Smooth muscle cell (in vitro differentiated cells): ENCODE measurements around the gene SNRPF. TPM values are rescaled to one million over a fixed set of nuclear protein-coding genes. Genes with fewer than 3 reads are reported as not detected.

Experiments
- DNase-seq: peaks from one replicate; lab custom pipeline; 2025; ENCODE audit not compliant: unreplicated experiment; lab: John Stamatoyannopoulos, UW
- H2AFZ ChIP-seq: fragments of 200-600 bp; sonication (generic); 2 replicates; pipeline ENCODE4 v1.6.0; 2016; ENCODE audit warnings: antibody characterized with exemption, low read depth, mild to moderate bottlenecking
- H3F3A ChIP-seq: fragments of 200-600 bp; sonication (generic); 2 replicates; pipeline ENCODE4 v1.6.0; 2017; ENCODE audit warnings: antibody characterized with exemption, low read depth
- H3K27ac ChIP-seq: fragments of 200-600 bp; sonication (generic); 2 replicates; pipeline ENCODE4 v1.5.1; 2016; ENCODE audit warnings: low read depth, mild to moderate bottlenecking
- H3K27me3 ChIP-seq: fragments of 200-600 bp; sonication (generic); 2 replicates; pipeline ENCODE4 v1.6.1; 2016; ENCODE audit warnings: low read depth, mild to moderate bottlenecking
- H3K36me3 ChIP-seq: fragments of 200-600 bp; sonication (generic); 2 replicates; pipeline ENCODE4 v1.5.1; 2016; ENCODE audit warnings: low read depth
- H3K4me1 ChIP-seq: fragments of 200-600 bp; sonication (generic); 2 replicates; pipeline ENCODE4 v1.5.1; 2016; ENCODE audit warnings: low read depth
- H3K4me2 ChIP-seq: fragments of 200-600 bp; sonication (generic); 2 replicates; pipeline ENCODE4 v1.6.0; 2016; ENCODE audit warnings: mild to moderate bottlenecking
- H3K4me3 ChIP-seq: fragments of 200-600 bp; sonication (generic); 2 replicates; pipeline ENCODE4 v1.5.1; 2016; ENCODE audit warnings: mild to moderate bottlenecking
- H3K79me2 ChIP-seq: fragments of 200-600 bp; sonication (generic); 2 replicates; pipeline ENCODE4 v1.6.0; 2016; ENCODE audit warnings: low read depth, mild to moderate bottlenecking
- H3K9ac ChIP-seq: fragments of 200-600 bp; sonication (generic); 2 replicates; pipeline ENCODE4 v1.6.0; 2016; ENCODE audit warnings: low read depth
- H3K9me3 ChIP-seq: fragments of 200-600 bp; sonication (generic); replicated peaks from 2 replicates; pipeline ENCODE4 v1.5.1; 2016; ENCODE audit warnings: low read depth
- H4K20me1 ChIP-seq: fragments of 200-600 bp; sonication (generic); 2 replicates; pipeline ENCODE4 v1.6.0; 2016; ENCODE audit warnings: low read depth
- WGBS: methylation state at CpG from one replicate; pipeline ENCODE4 v1.1.7; 2016; ENCODE audit warnings: low lambda C conversion rate; 5-methylcytosine and 5-hydroxymethylcytosine counted together
- polyA plus RNA-seq: library from polyadenylated mRNA; unstranded; fragments of >200 nt; fragmentation: Nextera tagmentation; extraction: Ambion mirVana; gene quantifications from 2 replicates; pipeline ENCODE4 v1.2.1, GENCODE V29; 2016
- total RNA-seq: library from RNA; depleted of rRNA; stranded (reverse); fragments of >200 nt; gene quantifications from 2 replicates; pipeline ENCODE4 v1.2.3, GENCODE V29; 2014
- TF ChIP-seq, protein P1 (sequence below): fragments of 200-600 bp; sonication (generic); IDR thresholded peaks from 2 replicates; pipeline ENCODE4 v1.5.1; 2017; ENCODE audit warnings: borderline replicate concordance, mild to moderate bottlenecking, antibody characterized with exemption; ENCODE audit not compliant: insufficient read depth, poor library complexity, severe bottlenecking

Gene SNRPF
- total and polyA plus RNA-seq, 2 experiments from 2014 or later, result 28.9 to 57.4 TPM

DNA sequence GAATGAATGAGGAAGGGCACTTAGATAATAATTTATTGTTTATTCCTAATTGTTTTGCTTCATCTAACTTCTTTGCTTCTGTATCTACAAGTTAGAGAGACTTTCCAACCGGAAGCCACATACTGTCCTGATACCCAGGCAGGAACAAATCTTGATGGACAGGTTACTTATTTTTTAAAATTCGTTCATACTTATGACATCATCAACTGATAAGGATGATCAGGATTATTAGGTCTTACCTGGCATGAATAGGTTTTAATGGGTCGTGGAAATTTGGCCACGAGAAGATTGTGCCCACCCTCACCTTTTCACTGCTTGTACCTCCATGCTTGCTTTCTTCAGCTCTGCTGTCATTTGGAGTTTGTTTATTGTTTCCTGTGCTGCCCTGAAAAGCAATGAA is 39.3 kb downstream of the SNRPF start:
- no peak overlapping the region for H2AFZ ChIP-seq
- H4K20me1 ChIP-seq, result no peaks in the 10 kb centered on the region
- H3K36me3 ChIP-seq, result no peaks in the 10 kb centered on the region
- WGBS, result 78% methylated on average over 4 of the region's 4 CpGs
- H3K79me2 ChIP-seq, result no peaks in the 10 kb centered on the region
- no peak overlapping the region for H3K9ac ChIP-seq
- H3K4me3 ChIP-seq, result no peak overlapping the region
- H3K4me1 ChIP-seq, result no peaks in the 10 kb centered on the region
- H3K27me3 ChIP-seq, result no peaks in the 10 kb centered on the region
- no peak overlapping the region for H3K27ac ChIP-seq
- no peaks in the 10 kb centered on the region for H3F3A ChIP-seq
- H3K4me2 ChIP-seq, result no peak overlapping the region
- TF ChIP-seq, protein P1, sequence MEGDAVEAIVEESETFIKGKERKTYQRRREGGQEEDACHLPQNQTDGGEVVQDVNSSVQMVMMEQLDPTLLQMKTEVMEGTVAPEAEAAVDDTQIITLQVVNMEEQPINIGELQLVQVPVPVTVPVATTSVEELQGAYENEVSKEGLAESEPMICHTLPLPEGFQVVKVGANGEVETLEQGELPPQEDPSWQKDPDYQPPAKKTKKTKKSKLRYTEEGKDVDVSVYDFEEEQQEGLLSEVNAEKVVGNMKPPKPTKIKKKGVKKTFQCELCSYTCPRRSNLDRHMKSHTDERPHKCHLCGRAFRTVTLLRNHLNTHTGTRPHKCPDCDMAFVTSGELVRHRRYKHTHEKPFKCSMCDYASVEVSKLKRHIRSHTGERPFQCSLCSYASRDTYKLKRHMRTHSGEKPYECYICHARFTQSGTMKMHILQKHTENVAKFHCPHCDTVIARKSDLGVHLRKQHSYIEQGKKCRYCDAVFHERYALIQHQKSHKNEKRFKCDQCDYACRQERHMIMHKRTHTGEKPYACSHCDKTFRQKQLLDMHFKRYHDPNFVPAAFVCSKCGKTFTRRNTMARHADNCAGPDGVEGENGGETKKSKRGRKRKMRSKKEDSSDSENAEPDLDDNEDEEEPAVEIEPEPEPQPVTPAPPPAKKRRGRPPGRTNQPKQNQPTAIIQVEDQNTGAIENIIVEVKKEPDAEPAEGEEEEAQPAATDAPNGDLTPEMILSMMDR, result no peak
- DNase-seq, result no peak
- H3K9me3 ChIP-seq, result peaks cover 1% of the 10 kb centered on the region

DNA sequence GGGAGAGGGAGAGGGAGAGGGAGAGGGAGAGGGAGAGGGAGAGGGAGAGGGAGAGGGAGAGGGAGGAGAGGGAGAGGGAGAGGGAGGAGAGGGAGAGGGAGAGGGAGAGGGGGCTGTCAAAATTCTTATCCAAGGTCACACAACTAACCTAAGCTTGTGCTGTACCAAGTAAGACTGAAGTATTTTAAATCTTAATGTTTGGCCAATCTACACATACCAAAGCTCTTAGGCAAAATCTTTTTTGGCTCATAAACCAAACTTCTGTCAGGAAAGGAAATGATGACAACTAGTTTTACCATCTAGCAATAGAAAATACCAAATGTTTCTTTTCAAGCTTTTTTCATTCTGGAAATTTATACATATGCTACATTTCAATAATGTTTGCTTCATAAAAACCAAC is 49.8 kb downstream of the SNRPF start:
- Histone ChIP-seq H3K4me1 (no peaks in the 10 kb centered on the region), H3K4me3 (no peak overlapping the region), H3K9ac (no peak overlapping the region), H3K9me3 (no peaks in the 10 kb centered on the region), H3K79me2 (no peaks in the 10 kb centered on the region), H2AFZ (no peak overlapping the region), H3K27ac (no peak overlapping the region), H3K4me2 (no peak overlapping the region), H4K20me1 (no peaks in the 10 kb centered on the region), H3K36me3 (no peaks in the 10 kb centered on the region), H3F3A (no peaks in the 10 kb centered on the region), H3K27me3 (no peaks in the 10 kb centered on the region)
- TF ChIP-seq, protein P1, result no peak
- DNase-seq, result no peak

DNA sequence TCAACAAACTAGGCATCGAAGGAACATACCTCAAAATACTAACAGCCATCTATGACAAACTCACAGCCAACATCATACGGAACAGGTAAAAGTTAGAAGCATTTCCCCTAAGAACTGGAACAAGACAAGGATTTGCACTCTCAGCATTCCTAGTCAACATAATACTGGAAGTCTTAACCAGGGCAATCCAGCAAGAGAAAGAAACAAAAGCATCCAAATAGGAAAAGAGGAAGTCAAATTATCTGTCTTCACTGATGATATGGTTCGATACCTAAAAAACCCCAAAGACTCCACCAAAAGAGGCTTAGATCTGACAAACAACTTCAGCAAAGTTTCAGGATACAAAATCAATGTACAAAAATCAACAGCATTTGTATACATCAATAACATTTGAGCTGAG is 51.1 kb downstream of the SNRPF start:
- DNase-seq, result no peak
- H3K4me1 ChIP-seq, result no peaks in the 10 kb centered on the region
- H3K36me3 ChIP-seq, result no peaks in the 10 kb centered on the region
- H3K27ac ChIP-seq, result no peak overlapping the region
- no peaks in the 10 kb centered on the region for H3K27me3 ChIP-seq
- H3K4me3 ChIP-seq, result no peak overlapping the region
- no peaks in the 10 kb centered on the region for H3K9me3 ChIP-seq
- no peak overlapping the region for H3K9ac ChIP-seq
- H3K79me2 ChIP-seq, result no peaks in the 10 kb centered on the region
- TF ChIP-seq, protein P1, result no peak
- no peaks in the 10 kb centered on the region for H4K20me1 ChIP-seq
- no peak overlapping the region for H3K4me2 ChIP-seq
- WGBS, result 94% methylated on average over 3 of the region's 3 CpGs
- H2AFZ ChIP-seq, result no peak overlapping the region
- no peaks in the 10 kb centered on the region for H3F3A ChIP-seq

Other genes starting within 250 kb of the SNRPF start
- gene NTN4, start 68.2 kb upstream of the SNRPF start, total RNA-seq, result 0.49 and 0.94 TPM in 2 replicates
- 1.8 TPM in 1 of 2 replicates, not detected in the other for gene NTN4, start 68.2 kb upstream of the SNRPF start, polyA plus RNA-seq
- not detected in 2 replicates for gene CCDC38, start 83.7 kb downstream of the SNRPF start, total RNA-seq
- 0.39 TPM in 1 of 2 replicates, not detected in the other for gene CCDC38, start 83.7 kb downstream of the SNRPF start, polyA plus RNA-seq
- 0.18 and 0.22 TPM in 2 replicates for gene AMDHD1, start 84.4 kb downstream of the SNRPF start, total RNA-seq
- 0.25 TPM in 1 of 2 replicates, not detected in the other for gene AMDHD1, start 84.4 kb downstream of the SNRPF start, polyA plus RNA-seq
- gene HAL, start 137.4 kb downstream of the SNRPF start, total RNA-seq, result 0.31 and 0.81 TPM in 2 replicates
- not detected in 2 replicates for gene HAL, start 137.4 kb downstream of the SNRPF start, polyA plus RNA-seq
- 68.1 and 74.4 TPM in 2 replicates for gene LTA4H, start 176.6 kb downstream of the SNRPF start, total RNA-seq
- gene LTA4H, start 176.6 kb downstream of the SNRPF start, polyA plus RNA-seq, result 32.4 and 33.9 TPM in 2 replicates